DMS53 (cell line): ENCODE data around the gene RPL32.
A peak's percentile ranks its signal among the peaks of the same experiment; 100 is the strongest.
"Not testable (repeated sequence)": the region's sequence is repeated elsewhere in the genome, so short reads cannot be mapped to it uniquely, and the experiment has no call there.

Experiments used
- DNase-seq: peaks from one replicate; lab custom pipeline; 2025; lab: John Stamatoyannopoulos, UW

The RPL32 gene

GRCh38 chr3:12868039-12869034 lies 27.0 kb upstream of the RPL32 start:
- DNase-seq, result peak; percentile 88

GRCh38 chr3:12866836-12867235 lies 25.5 kb upstream of the RPL32 start:
- no peak for DNase-seq

GRCh38 chr3:12865271-12865670 lies 23.9 kb upstream of the RPL32 start:
- peak; percentile 2 for DNase-seq

GRCh38 chr3:12862387-12862786 lies 21.0 kb upstream of the RPL32 start:
- no peak for DNase-seq

- DNase-seq, result no peak
Observed at GRCh38 chr3:12861611-12862010, 20.2 kb upstream of the RPL32 start.

- no peak for DNase-seq
Observed at GRCh38 chr3:12859840-12860239, 18.5 kb upstream of the RPL32 start.

GRCh38 chr3:12856626-12857025 lies 15.3 kb upstream of the RPL32 start:
- DNase-seq, result no peak

GRCh38 chr3:12854565-12854964 lies 13.2 kb upstream of the RPL32 start:
- DNase-seq, result no peak

- DNase-seq, result not testable (repeated sequence)
Observed at GRCh38 chr3:12853847-12854246, 12.5 kb upstream of the RPL32 start.

- no peak for DNase-seq
Observed at GRCh38 chr3:12852201-12852600, 10.8 kb upstream of the RPL32 start.

- no peak for DNase-seq
Observed at GRCh38 chr3:12845811-12846210, 4.4 kb upstream of the RPL32 start.

- no peak for DNase-seq
Observed at GRCh38 chr3:12842469-12842868, 1.1 kb upstream of the RPL32 start.

GRCh38 chr3:12841970-12842328 lies 584 bp upstream of the RPL32 start:
- no peak for DNase-seq

GRCh38 chr3:12840591-12841148 lies 695 bp downstream of the RPL32 start:
- DNase-seq, result peak; percentile 19

GRCh38 chr3:12840148-12840547 lies 1.2 kb downstream of the RPL32 start:
- DNase-seq, result not testable (repeated sequence)

GRCh38 chr3:12839156-12839946 lies 2.0 kb downstream of the RPL32 start:
- no peak for DNase-seq

GRCh38 chr3:12838179-12838965 lies 3.0 kb downstream of the RPL32 start:
- no peak for DNase-seq

- DNase-seq, result no peak
Observed at GRCh38 chr3:12837295-12837986, 3.9 kb downstream of the RPL32 start.

- no peak for DNase-seq
Observed at GRCh38 chr3:12835052-12835665, 6.2 kb downstream of the RPL32 start.

GRCh38 chr3:12833222-12834161 lies 7.9 kb downstream of the RPL32 start:
- peak; percentile 8 for DNase-seq
